Measurements from ENCODE around the gene PTTG1IP.
A peak's percentile ranks its signal among the peaks of the same experiment; 100 is the strongest.

PTTG1IP gene

GRCh38 chr21:44849616-44850130, 23.8 kb downstream of the PTTG1IP start:
- Histone ChIP-seq H4K8ac (ENCODE audit: low read depth, low read length) (no peak overlapping the region), H3K79me2 (ENCODE audit: control insufficient read depth, insufficient read depth, low read length) (peaks cover 5% of the 10 kb centered on the region), H4K5ac (ENCODE audit: low read length) (no peak overlapping the region), H3K9ac (ENCODE audit: low read length) (no peak overlapping the region), H3K4me3 (ENCODE audit: low read length) (no peak overlapping the region), H3K18ac (ENCODE audit: low read length) (no peak overlapping the region), H2BK15ac (replicated peaks; ENCODE audit: low read depth) (no peak overlapping the region), H3K56ac (ENCODE audit: low read length) (no peak overlapping the region), H3K79me1 (ENCODE audit: low read length) (peaks cover 9% of the 10 kb centered on the region), H2BK5ac (ENCODE audit: low read length) (no peak overlapping the region), H3K27me3 (ENCODE audit: insufficient read depth, low read length, poor library complexity) (no peaks in the 10 kb centered on the region), H2AK5ac (ENCODE audit: low read length) (no peak overlapping the region), H2BK120ac (ENCODE audit: low read depth, low read length) (no peak overlapping the region), H3K27ac (ENCODE audit: low read depth, low read length) (no peak overlapping the region), H3K4me1 (ENCODE audit: control insufficient read depth, low read depth, low read length) (no peaks in the 10 kb centered on the region), H3K36me3 (ENCODE audit: control insufficient read depth, insufficient read depth, low read length) (peaks cover 9% of the 10 kb centered on the region), H3K4me2 (ENCODE audit: low read length) (no peak overlapping the region), H3K23ac (ENCODE audit: low read length) (no peak overlapping the region), H3K4ac (ENCODE audit: low read depth, low read length) (no peak overlapping the region)
- no peak for DNase-seq
- WGBS (ENCODE audit: extremely low coverage, insufficient coverage, low lambda C conversion rate) = no CpG with 5 or more reads among the region's 12 CpGs

GRCh38 chr21:44848821-44849521, 24.5 kb downstream of the PTTG1IP start:
- H3K79me1 ChIP-seq (ENCODE audit: low read length) = peaks cover 7% of the 10 kb centered on the region
- H4K5ac ChIP-seq (ENCODE audit: low read length) = no peak overlapping the region
- H2BK120ac ChIP-seq (ENCODE audit: low read depth, low read length) = no peak overlapping the region
- H3K23ac ChIP-seq (ENCODE audit: low read length) = no peak overlapping the region
- no peak overlapping the region for H2BK5ac ChIP-seq (ENCODE audit: low read length)
- no peak overlapping the region for H2BK15ac ChIP-seq (replicated peaks; ENCODE audit: low read depth)
- peaks cover 8% of the 10 kb centered on the region for H3K36me3 ChIP-seq (ENCODE audit: control insufficient read depth, insufficient read depth, low read length)
- DNase-seq = no peak
- no peaks in the 10 kb centered on the region for H3K27me3 ChIP-seq (ENCODE audit: insufficient read depth, low read length, poor library complexity)
- no peak overlapping the region for H3K4me2 ChIP-seq (ENCODE audit: low read length)
- H3K9ac ChIP-seq (ENCODE audit: low read length) = no peak overlapping the region
- no peaks in the 10 kb centered on the region for H3K4me1 ChIP-seq (ENCODE audit: control insufficient read depth, low read depth, low read length)
- no peak overlapping the region for H3K4ac ChIP-seq (ENCODE audit: low read depth, low read length)
- no peak overlapping the region for H2AK5ac ChIP-seq (ENCODE audit: low read length)
- H3K27ac ChIP-seq (ENCODE audit: low read depth, low read length) = no peak overlapping the region
- H3K4me3 ChIP-seq (ENCODE audit: low read length) = no peak overlapping the region
- no peak overlapping the region for H3K56ac ChIP-seq (ENCODE audit: low read length)
- WGBS (ENCODE audit: extremely low coverage, insufficient coverage, low lambda C conversion rate) = no CpG with 5 or more reads among the region's 36 CpGs
- peaks cover 5% of the 10 kb centered on the region for H3K79me2 ChIP-seq (ENCODE audit: control insufficient read depth, insufficient read depth, low read length)
- no peak overlapping the region for H4K8ac ChIP-seq (ENCODE audit: low read depth, low read length)
- no peak overlapping the region for H3K18ac ChIP-seq (ENCODE audit: low read length)

DNA sequence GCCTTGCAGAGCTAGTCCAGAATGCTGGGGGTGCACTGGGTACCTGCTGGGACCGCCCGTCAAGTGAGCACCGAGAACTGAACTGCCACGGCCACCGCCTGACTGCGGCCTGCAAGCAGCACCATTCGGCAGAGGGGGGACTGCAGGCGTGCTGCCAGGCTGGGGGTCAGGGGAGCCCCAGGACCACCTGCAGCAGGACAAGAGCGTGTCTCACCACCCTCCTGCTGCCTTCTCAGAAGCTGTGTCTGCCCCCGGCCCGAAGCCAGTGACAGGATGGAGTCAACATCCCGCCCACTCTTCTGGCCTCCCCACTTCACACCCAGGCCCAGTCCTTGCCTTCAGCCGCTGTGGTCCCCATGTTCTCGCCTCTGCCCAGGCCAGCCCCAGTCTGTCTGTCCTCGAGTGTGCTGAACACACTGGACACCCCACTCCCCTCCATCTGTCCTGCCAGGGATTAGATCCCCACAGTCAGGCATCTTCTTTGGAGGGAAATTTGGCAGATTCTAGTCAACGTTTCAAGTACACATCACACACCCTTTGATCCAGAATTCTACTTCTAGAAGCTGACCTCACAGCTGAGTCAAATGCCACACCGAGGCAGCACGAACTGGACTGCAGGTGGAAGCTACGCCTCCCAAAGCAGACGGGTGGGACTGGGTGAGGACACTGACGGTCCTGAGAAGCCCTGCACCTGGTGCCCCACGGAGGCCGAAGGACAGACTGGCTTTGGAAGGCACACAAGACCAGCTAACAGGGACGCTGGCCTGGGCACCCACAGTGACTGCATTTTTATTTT, 26.0 kb downstream of the PTTG1IP start:
- no peaks in the 10 kb centered on the region for H3K27me3 ChIP-seq (ENCODE audit: insufficient read depth, low read length, poor library complexity)
- no peak overlapping the region for H3K56ac ChIP-seq (ENCODE audit: low read length)
- H3K9ac ChIP-seq (ENCODE audit: low read length) = no peak overlapping the region
- no peak overlapping the region for H2BK15ac ChIP-seq (replicated peaks; ENCODE audit: low read depth)
- H2AK5ac ChIP-seq (ENCODE audit: low read length) = no peak overlapping the region
- no peak overlapping the region for H3K4me2 ChIP-seq (ENCODE audit: low read length)
- no CpG with 5 or more reads among the region's 24 CpGs for WGBS (ENCODE audit: extremely low coverage, insufficient coverage, low lambda C conversion rate)
- H3K4me1 ChIP-seq (ENCODE audit: control insufficient read depth, low read depth, low read length) = no peaks in the 10 kb centered on the region
- H3K18ac ChIP-seq (ENCODE audit: low read length) = no peak overlapping the region
- H3K36me3 ChIP-seq (ENCODE audit: control insufficient read depth, insufficient read depth, low read length) = peaks cover 8% of the 10 kb centered on the region
- H3K79me1 ChIP-seq (ENCODE audit: low read length) = no peaks in the 10 kb centered on the region
- no peaks in the 10 kb centered on the region for H3K79me2 ChIP-seq (ENCODE audit: control insufficient read depth, insufficient read depth, low read length)
- DNase-seq = no peak
- peak overlapping the region; percentile 85 for H3K23ac ChIP-seq (ENCODE audit: low read length)
- no peak overlapping the region for H4K5ac ChIP-seq (ENCODE audit: low read length)
- H2BK5ac ChIP-seq (ENCODE audit: low read length) = no peak overlapping the region
- no peak overlapping the region for H3K27ac ChIP-seq (ENCODE audit: low read depth, low read length)
- H3K4ac ChIP-seq (ENCODE audit: low read depth, low read length) = no peak overlapping the region
- H4K8ac ChIP-seq (ENCODE audit: low read depth, low read length) = no peak overlapping the region
- H2BK120ac ChIP-seq (ENCODE audit: low read depth, low read length) = no peak overlapping the region
- H3K4me3 ChIP-seq (ENCODE audit: low read length) = no peak overlapping the region

GRCh38 chr21:44846485-44847260, 26.8 kb downstream of the PTTG1IP start:
- Histone ChIP-seq H2BK15ac (replicated peaks; ENCODE audit: low read depth) (no peak overlapping the region), H3K36me3 (ENCODE audit: control insufficient read depth, insufficient read depth, low read length) (peaks cover 8% of the 10 kb centered on the region), H3K79me2 (ENCODE audit: control insufficient read depth, insufficient read depth, low read length) (no peaks in the 10 kb centered on the region), H3K23ac (ENCODE audit: low read length) (peak overlapping the region; percentile 85), H3K4ac (ENCODE audit: low read depth, low read length) (no peak overlapping the region), H4K8ac (ENCODE audit: low read depth, low read length) (no peak overlapping the region), H3K18ac (ENCODE audit: low read length) (no peak overlapping the region), H2BK120ac (ENCODE audit: low read depth, low read length) (no peak overlapping the region), H3K4me2 (ENCODE audit: low read length) (no peak overlapping the region), H3K27ac (ENCODE audit: low read depth, low read length) (no peak overlapping the region), H2AK5ac (ENCODE audit: low read length) (no peak overlapping the region), H2BK5ac (ENCODE audit: low read length) (no peak overlapping the region), H3K56ac (ENCODE audit: low read length) (peak overlapping the region; percentile 10), H3K4me3 (ENCODE audit: low read length) (no peak overlapping the region), H4K5ac (ENCODE audit: low read length) (no peak overlapping the region), H3K79me1 (ENCODE audit: low read length) (no peaks in the 10 kb centered on the region), H3K4me1 (ENCODE audit: control insufficient read depth, low read depth, low read length) (no peaks in the 10 kb centered on the region), H3K27me3 (ENCODE audit: insufficient read depth, low read length, poor library complexity) (no peaks in the 10 kb centered on the region), H3K9ac (ENCODE audit: low read length) (peak overlapping the region; percentile 30)
- no CpG with 5 or more reads among the region's 27 CpGs for WGBS (ENCODE audit: extremely low coverage, insufficient coverage, low lambda C conversion rate)
- DNase-seq = no peak

DNA sequence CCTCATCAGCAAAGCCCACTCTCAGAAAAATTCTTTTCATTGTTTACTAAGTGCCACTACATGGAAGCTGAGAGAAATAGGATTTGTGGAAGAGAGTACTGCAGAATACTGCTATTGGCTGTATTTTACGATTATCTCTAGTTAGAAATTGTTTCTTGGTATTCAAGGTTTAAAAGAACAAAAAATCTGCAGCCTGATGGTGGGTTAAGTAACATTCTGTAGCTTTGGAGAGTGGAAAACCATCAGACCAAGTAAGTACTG, 27.3 kb downstream of the PTTG1IP start:
- Histone ChIP-seq H2BK5ac (ENCODE audit: low read length) (no peak overlapping the region), H3K79me2 (ENCODE audit: control insufficient read depth, insufficient read depth, low read length) (no peaks in the 10 kb centered on the region), H3K4ac (ENCODE audit: low read depth, low read length) (no peak overlapping the region), H4K5ac (ENCODE audit: low read length) (no peak overlapping the region), H3K4me3 (ENCODE audit: low read length) (no peak overlapping the region), H3K4me2 (ENCODE audit: low read length) (peak overlapping the region; percentile 32), H3K56ac (ENCODE audit: low read length) (peak overlapping the region; percentile 73), H3K4me1 (ENCODE audit: control insufficient read depth, low read depth, low read length) (no peaks in the 10 kb centered on the region), H2BK120ac (ENCODE audit: low read depth, low read length) (no peak overlapping the region), H3K18ac (ENCODE audit: low read length) (no peak overlapping the region), H3K9ac (ENCODE audit: low read length) (peak overlapping the region; percentile 55), H3K27ac (ENCODE audit: low read depth, low read length) (no peak overlapping the region), H3K23ac (ENCODE audit: low read length) (no peak overlapping the region), H4K8ac (ENCODE audit: low read depth, low read length) (no peak overlapping the region), H3K36me3 (ENCODE audit: control insufficient read depth, insufficient read depth, low read length) (peaks cover 8% of the 10 kb centered on the region), H2BK15ac (replicated peaks; ENCODE audit: low read depth) (no peak overlapping the region), H2AK5ac (ENCODE audit: low read length) (no peak overlapping the region), H3K27me3 (ENCODE audit: insufficient read depth, low read length, poor library complexity) (no peaks in the 10 kb centered on the region), H3K79me1 (ENCODE audit: low read length) (no peaks in the 10 kb centered on the region)
- no peak for DNase-seq
- no CpG with 5 or more reads among the region's 1 CpG for WGBS (ENCODE audit: extremely low coverage, insufficient coverage, low lambda C conversion rate)
